ENCODE results near the gene SPAG16.

The SPAG16 gene

GRCh38 chr2:214232271-214232670 is 948.0 kb downstream of the SPAG16 start:
- H3K27me3 ChIP-seq: no peaks in the 10 kb centered on the region
- TF ChIP-seq CTCF (IDR thresholded peaks at IDR 0.05): no peak
- H3K4me1 ChIP-seq: no peaks in the 10 kb centered on the region
- intact Hi-C loops (cut with DNase I; ENCODE audit: low total_unique reads): no loop called here
- no peaks in the 10 kb centered on the region for H3K9me3 ChIP-seq
- H3K4me3 ChIP-seq: no peak overlapping the region
- no peak overlapping the region for H3K27ac ChIP-seq
- H3K36me3 ChIP-seq: no peaks in the 10 kb centered on the region
- no peak for DNase-seq

GRCh38 chr2:214233164-214233563 is 948.9 kb downstream of the SPAG16 start:
- no peak for DNase-seq
- no peak for TF ChIP-seq CTCF (IDR thresholded peaks at IDR 0.05)
- H3K9me3 ChIP-seq: no peaks in the 10 kb centered on the region
- no peak overlapping the region for H3K27ac ChIP-seq
- H3K36me3 ChIP-seq: no peaks in the 10 kb centered on the region
- H3K27me3 ChIP-seq: no peaks in the 10 kb centered on the region
- no peak overlapping the region for H3K4me3 ChIP-seq
- intact Hi-C loops (cut with DNase I; ENCODE audit: low total_unique reads): no loop called here
- no peaks in the 10 kb centered on the region for H3K4me1 ChIP-seq

- H3K9me3 ChIP-seq: no peaks in the 10 kb centered on the region
- H3K36me3 ChIP-seq: no peaks in the 10 kb centered on the region
- DNase-seq: no peak
- no peak for TF ChIP-seq CTCF (IDR thresholded peaks at IDR 0.05)
- intact Hi-C loops (cut with DNase I; ENCODE audit: low total_unique reads): no loop called here
- H3K4me3 ChIP-seq: no peak overlapping the region
- H3K27ac ChIP-seq: no peak overlapping the region
- H3K4me1 ChIP-seq: peaks cover 0 to 5% (median 0%) of the 10 kb centered on the region in 4 donors
- H3K27me3 ChIP-seq: no peaks in the 10 kb centered on the region
These were observed 958.5 kb downstream of the SPAG16 start for GRCh38 chr2:214242797-214243196.

GRCh38 chr2:214244847-214245246 is 960.6 kb downstream of the SPAG16 start:
- intact Hi-C loops (cut with DNase I; ENCODE audit: low total_unique reads): no loop called here
- Histone ChIP-seq H3K27me3 (no peaks in the 10 kb centered on the region), H3K27ac (no peak overlapping the region), H3K36me3 (no peaks in the 10 kb centered on the region), H3K4me1 (peaks cover 0 to 5% (median 0%) of the 10 kb centered on the region in 4 donors), H3K4me3 (no peak overlapping the region), H3K9me3 (no peaks in the 10 kb centered on the region)
- TF ChIP-seq CTCF (IDR thresholded peaks at IDR 0.05): no peak
- no peak for DNase-seq

GRCh38 chr2:214246417-214246816 is 962.2 kb downstream of the SPAG16 start:
- DNase-seq: no peak
- Histone ChIP-seq H3K27me3 (no peaks in the 10 kb centered on the region), H3K4me1 (peaks cover 0 to 5% (median 0%) of the 10 kb centered on the region in 4 donors), H3K4me3 (no peak overlapping the region), H3K27ac (no peak overlapping the region), H3K36me3 (no peaks in the 10 kb centered on the region), H3K9me3 (no peaks in the 10 kb centered on the region)
- TF ChIP-seq CTCF (IDR thresholded peaks at IDR 0.05): no peak
- intact Hi-C loops (cut with DNase I; ENCODE audit: low total_unique reads): no loop called here

GRCh38 chr2:214247531-214247930 is 963.3 kb downstream of the SPAG16 start:
- Histone ChIP-seq H3K27ac (no peak overlapping the region), H3K36me3 (no peaks in the 10 kb centered on the region), H3K9me3 (no peaks in the 10 kb centered on the region), H3K27me3 (no peaks in the 10 kb centered on the region), H3K4me3 (no peak overlapping the region), H3K4me1 (peaks cover 0 to 5% (median 0%) of the 10 kb centered on the region in 4 donors)
- DNase-seq: no peak
- TF ChIP-seq CTCF (IDR thresholded peaks at IDR 0.05): no peak
- intact Hi-C loops (cut with DNase I; ENCODE audit: low total_unique reads): no loop called here

Data from tibial artery (tissue), 4 donors.